K562 (cell line): ENCODE data around the gene COL23A1. TPM values are rescaled to one million over a fixed set of nuclear protein-coding genes. Genes with fewer than 3 reads are reported as not detected.

ENCODE experiments used
- ATAC-seq: fragments of 200-7000 bp; cut with Tn5 transposase; 3 replicates; pipeline ENCODE4 v1.9.1; 2020; ENCODE audit warnings: moderate library complexity
- BruUV-seq: library from RNA; stranded (reverse); fragments of 400-500 nt; replicated peaks from 2 replicates; lab custom pipeline; 2021; lab: Mats Ljungman, UMichigan
- CTCF ChIA-PET: fragments of 300-600 bp; formaldehyde crosslinking; extraction: SDS; loops from one replicate; lab custom pipeline; 2021; ENCODE audit warnings: low intra/inter-chr PET ratio; lab: Yijun Ruan, JAX
- POLR2A ChIA-PET: fragments of 300-600, 350-650 bp; sonication (Branson Sonifier 250); formaldehyde crosslinking; extraction: SDS; loops from one replicate; lab custom pipeline; 2021; ENCODE audit warnings: antibody characterized with exemption, inconsistent platforms; lab: Yijun Ruan, JAX
- DNase-seq, 4 experiments: peaks; one replicate each; pipeline versions ENCODE4 v3.0.0 to v3.0.0-alpha.2; 2011 to 2018; ENCODE audit warnings: low spot score in 3 of 4, mixed read lengths in 3 of 4; ENCODE audit errors: extremely low read depth in 1 of 4
- FAIRE-seq: peaks from 2 replicates; lab custom pipeline; 2011; peaks lifted over from hg19 to GRCh38; lab: Jason Lieb, UNC
- H2AFZ ChIP-seq: 2 replicates; pipeline ENCODE4 v1.6.0; 2011; ENCODE audit warnings: low read depth, low read length, control low read depth, inconsistent platforms
- H3K27ac ChIP-seq: fragments of 200-600 bp; 3 replicates; pipeline ENCODE4 v1.8.0; 2011; ENCODE audit warnings: low read depth, mild to moderate bottlenecking, control low read depth, inconsistent platforms, low read length, moderate library complexity, mixed read lengths; ENCODE audit errors: extremely low read depth
- H3K27me3 ChIP-seq, 2 experiments: fragments of 300-600 bp in 1 of 2; 2 replicates in 1 of 2; 3 replicates in 1 of 2; pipeline versions ENCODE4 v1.6.0 to v1.8.0; 2011; ENCODE audit warnings: inconsistent platforms in 2 of 2, low read length in 2 of 2, mild to moderate bottlenecking in 1 of 2, mixed read lengths in 1 of 2, moderate library complexity in 1 of 2; ENCODE audit not compliant: control insufficient read depth in 2 of 2, insufficient read depth in 2 of 2
- H3K36me3 ChIP-seq: fragments of 300-600 bp; 3 replicates; pipeline ENCODE4 v1.8.0; 2011; ENCODE audit warnings: mild to moderate bottlenecking, low read length, inconsistent platforms; ENCODE audit not compliant: control insufficient read depth, insufficient read depth
- H3K4me1 ChIP-seq, 2 experiments: fragments of 200-600 bp in 1 of 2; replicated peaks in 1 of 2; 2 replicates in 1 of 2; 3 replicates in 1 of 2; pipeline versions ENCODE4 v1.5.1 to v1.8.0; 2011; ENCODE audit warnings: inconsistent platforms in 2 of 2, low read length in 2 of 2, mild to moderate bottlenecking in 1 of 2, mixed read lengths in 1 of 2, moderate library complexity in 1 of 2; ENCODE audit not compliant: control insufficient read depth in 2 of 2, insufficient read depth in 2 of 2
- H3K4me2 ChIP-seq: 2 replicates; pipeline ENCODE4 v1.6.1; 2011; ENCODE audit warnings: low read length, control low read depth, inconsistent platforms, mixed read lengths; ENCODE audit not compliant: insufficient read depth
- H3K4me3 ChIP-seq: fragments of 200-600 bp; sonication (generic), shearing (Covaris generic); 2 replicates; pipeline ENCODE4 v1.5.1; 2016; ENCODE audit warnings: control low read depth, inconsistent platforms
- H3K79me2 ChIP-seq: fragments of 200-600 bp; 3 replicates; pipeline ENCODE4 v1.8.0; 2011; ENCODE audit warnings: low read length, inconsistent platforms; ENCODE audit not compliant: control insufficient read depth, insufficient read depth
- H3K9ac ChIP-seq, 2 experiments: 2 replicates each; pipeline versions ENCODE4 v1.6.0 to v1.6.1; 2011; ENCODE audit warnings: low read depth in 2 of 2, low read length in 2 of 2, control low read depth in 1 of 2, inconsistent platforms in 1 of 2, mild to moderate bottlenecking in 1 of 2, mixed read lengths in 1 of 2; ENCODE audit not compliant: insufficient read depth in 1 of 2
- H3K9me1 ChIP-seq: one replicate; pipeline ENCODE4 v1.6.0; 2011; ENCODE audit warnings: inconsistent platforms, mild to moderate bottlenecking, low read length, moderate library complexity; ENCODE audit not compliant: control insufficient read depth, insufficient read depth
- H3K9me3 ChIP-seq: replicated peaks from 2 replicates; pipeline ENCODE4 v1.5.1; 2011; ENCODE audit warnings: low read depth, low read length, inconsistent platforms; ENCODE audit not compliant: control insufficient read depth, insufficient read depth
- H4K20me1 ChIP-seq: replicated peaks from 2 replicates; pipeline ENCODE4 v1.6.1; 2011; ENCODE audit warnings: low read length, inconsistent platforms, mixed read lengths; ENCODE audit not compliant: control insufficient read depth, insufficient read depth
- C11orf30 ChIP-seq: fragments of 450-650 bp; IDR thresholded peaks from 2 replicates; pipeline ENCODE4 v1.6.1; 2016; ENCODE audit warnings: low read depth, mild to moderate bottlenecking
- ETV1 ChIP-seq: fragments of 450-650 bp; conservative IDR thresholded peaks from 2 replicates; pipeline ENCODE4 v1.6.1; 2016; ENCODE audit warnings: missing genetic modification characterization, control low read depth, low read depth, missing compliant biosample characterization
- MAFF ChIP-seq: IDR thresholded peaks from 2 replicates; pipeline ENCODE4 v1.6.1; 2012; ENCODE audit warnings: low read length, improper control_type of control experiment
- MAFK ChIP-seq: IDR thresholded peaks from 2 replicates; pipeline ENCODE4 v1.6.1; 2011; ENCODE audit warnings: low read length, improper control_type of control experiment
- MITF ChIP-seq: IDR thresholded peaks from 2 replicates; pipeline ENCODE4 v1.6.1; 2014; ENCODE audit warnings: antibody characterized with exemption
- NFIC ChIP-seq: fragments of 450-650 bp; IDR thresholded peaks from 2 replicates; pipeline ENCODE4 v1.6.1; 2017; ENCODE audit warnings: mild to moderate bottlenecking, inconsistent platforms
- PRMT5 ChIP-seq: sonication (generic); formaldehyde crosslinking; IDR thresholded peaks from 2 replicates; pipeline ENCODE4 v1.5.0; 2020; ENCODE audit warnings: missing genetic modification reagents
- SAP30 ChIP-seq: fragments of 200-600 bp; sonication (generic); IDR thresholded peaks from 2 replicates; pipeline ENCODE4 v1.6.1; 2012; ENCODE audit warnings: borderline replicate concordance, low read depth, mild to moderate bottlenecking, moderate library complexity, low read length, control low read depth, inconsistent platforms; ENCODE audit not compliant: insufficient read depth, poor library complexity, severe bottlenecking
- ZNF12 ChIP-seq: sonication (generic); formaldehyde crosslinking; IDR thresholded peaks from 2 replicates; pipeline ENCODE4 v1.4.0; 2020; ENCODE audit warnings: mild to moderate bottlenecking, missing genetic modification reagents
- ZNF316 ChIP-seq: fragments of 450-650 bp; IDR thresholded peaks from 2 replicates; pipeline ENCODE4 v1.6.1; 2016
- ZNF445 ChIP-seq: fragments of 250-450 bp; sonication (Bioruptor Pico); IDR thresholded peaks from 2 replicates; pipeline ENCODE4 v1.4.0; 2020; ENCODE audit warnings: low read depth, mild to moderate bottlenecking, moderate library complexity
- WGBS: fragments of 100-300 bp; shearing (Covaris generic); methylation state at CpG from one replicate; pipeline ENCODE4 v1.1.6; 2016; ENCODE audit warnings: low coverage, mixed read lengths; ENCODE audit not compliant: insufficient coverage; ENCODE audit errors: missing lambda C conversion rate; 5-methylcytosine and 5-hydroxymethylcytosine counted together
- in situ Hi-C: fragments of 300-500 bp; cut with MboI; formaldehyde crosslinking; loops from 4 replicates; pipeline ENCODE4 v1.15.0; 2018; ENCODE audit warnings: inconsistent platforms, mixed read lengths
- intact Hi-C: fragments of 100-400 bp; cut with micrococcal nuclease; formaldehyde crosslinking; loops from 2 replicates; pipeline ENCODE4 v1.14.2; 2022
- polyA plus RNA-seq, 8 experiments: library from polyadenylated mRNA; depleted of rRNA in 4 of 8; stranded (reverse) in 5 of 8; unstranded in 3 of 8; fragments of >200 nt; fragmentation: Nextera tagmentation in 2 of 8; fragmentation: Illumina TruSeq in 1 of 8; extraction: Ambion mirVana in 2 of 8; extraction: Trizol in 1 of 8; gene quantifications; 2 replicates each; pipeline versions ENCODE4 v1.2.1 to v1.2.3, GENCODE V29; 2011 to 2014; ENCODE audit warnings: inconsistent platforms in 1 of 8, missing spikeins in 1 of 8
- total RNA-seq, 7 experiments: library from RNA; depleted of rRNA in 6 of 7; stranded (reverse); fragments of >200 nt in 6 of 7; fragmentation: Illumina TruSeq in 2 of 7; extraction: Trizol in 2 of 7; gene quantifications; 2 replicates each; pipeline versions ENCODE4 v1.2.1 to v1.2.3, GENCODE V29; 2011 to 2021; ENCODE audit warnings: low replicate concordance in 1 of 7
- TF ChIP-seq, protein P1 (sequence below): fragments of 450-650 bp; IDR thresholded peaks from 2 replicates; pipeline ENCODE4 v1.6.1; 2016; ENCODE audit warnings: antibody characterized with exemption

Gene COL23A1
- total and polyA plus RNA-seq, 9 of the 15 experiments (the other 6 are each of a cell fraction or from before 2014, with no cell fraction given): 0.09 TPM; not detected in 8

DNA sequence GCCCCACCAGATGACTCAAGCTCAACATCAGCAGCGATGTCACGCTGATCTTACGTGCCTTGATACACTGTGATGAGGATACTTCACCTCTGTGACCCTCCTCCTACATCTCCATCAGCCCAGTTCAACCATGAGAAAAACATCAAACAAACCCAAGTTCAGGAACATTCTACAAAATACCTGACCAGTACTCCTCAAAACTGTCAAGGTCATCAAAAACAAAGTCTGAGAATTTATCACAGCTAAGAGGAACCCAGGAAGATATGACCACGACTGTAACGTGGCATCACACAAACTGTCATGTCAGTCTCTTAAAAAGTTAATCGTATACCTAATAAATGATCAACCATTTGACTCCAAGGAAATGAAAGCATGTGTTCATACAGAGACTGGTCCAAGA lies 90.8 kb downstream of the COL23A1 start:
- 30% methylated on average over 6 of the region's 6 CpGs for WGBS
- CTCF ChIA-PET: no interaction called here
- Histone ChIP-seq H4K20me1 (no peaks in the 10 kb centered on the region), H3K4me2 (no peak overlapping the region), H3K9me1 (no peaks in the 10 kb centered on the region), H3K4me3 (no peak overlapping the region), H3K79me2 (no peaks in the 10 kb centered on the region), H3K36me3 (no peaks in the 10 kb centered on the region), H3K4me1 (no peaks in the 10 kb centered on the region), H3K9me3 (no peaks in the 10 kb centered on the region), H3K27ac (no peak overlapping the region), H3K27me3 (peaks cover 14 to 34% of the 10 kb centered on the region in 2 experiments; a peak in 4 of 5 replicates), H3K9ac (no peak overlapping the region), H2AFZ (no peak overlapping the region)
- in situ Hi-C loops: no loop called here
- BruUV-seq: no TSS peak
- ATAC-seq (no peak), FAIRE-seq (no peak), DNase-seq (no peak)
- intact Hi-C loops: no loop called here
- POLR2A ChIA-PET: interaction anchor here (0.5 kb wide), 1 partner anchor 13 kb away, joined by 5 read pairs; no protein-coding TSS in a partner anchor
- peak; percentile 26; the same call in 1 of the 2 replicates for TF ChIP-seq MAFK
- peak; percentile 61; the same call in 1 of the 2 replicates for TF ChIP-seq C11orf30
- TF ChIP-seq ZNF12 (CRISPR knock-in tag): no peak
- no peak for TF ChIP-seq NFIC
- no peak for TF ChIP-seq ETV1 (tag)
- peak; percentile 73 for TF ChIP-seq ZNF316
- TF ChIP-seq PRMT5 (CRISPR knock-in tag): no peak
- TF ChIP-seq SAP30: no peak
- TF ChIP-seq, protein P1, sequence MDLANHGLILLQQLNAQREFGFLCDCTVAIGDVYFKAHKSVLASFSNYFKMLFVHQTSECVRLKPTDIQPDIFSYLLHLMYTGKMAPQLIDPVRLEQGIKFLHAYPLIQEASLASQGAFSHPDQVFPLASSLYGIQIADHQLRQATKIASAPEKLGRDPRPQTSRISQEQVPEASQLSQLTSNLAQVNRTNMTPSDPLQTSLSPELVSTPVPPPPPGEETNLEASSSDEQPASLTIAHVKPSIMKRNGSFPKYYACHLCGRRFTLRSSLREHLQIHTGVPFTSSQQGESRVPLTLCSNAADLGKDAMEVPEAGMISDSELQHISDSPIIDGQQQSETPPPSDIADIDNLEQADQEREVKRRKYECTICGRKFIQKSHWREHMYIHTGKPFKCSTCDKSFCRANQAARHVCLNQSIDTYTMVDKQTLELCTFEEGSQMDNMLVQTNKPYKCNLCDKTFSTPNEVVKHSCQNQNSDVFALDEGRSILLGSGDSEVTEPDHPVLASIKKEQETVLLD: no peak
- TF ChIP-seq MITF: no peak
- no peak for TF ChIP-seq ZNF445
- peak; percentile 32; the same call in 1 of the 2 replicates for TF ChIP-seq MAFF
